ENCODE data around the gene PYROXD2. TPM values are rescaled to one million over a fixed set of nuclear protein-coding genes. Genes with fewer than 3 reads are reported as not detected.

Gene PYROXD2
- total RNA-seq, 2 donors from 2014 or later: 5.9 to 9.4 TPM

- intact Hi-C loops (cut with DNase I): no loop called here
- no peaks in the 10 kb centered on the region for H3K36me3 ChIP-seq
- no peaks in the 10 kb centered on the region for H3K9me3 ChIP-seq
- H3K4me1 ChIP-seq: peaks cover 8% of the 10 kb centered on the region
- no peak for DNase-seq
- no peak overlapping the region for H3K9ac ChIP-seq (ENCODE audit: low read depth in 2 of 2, low read length in 2 of 2)
- H3K4me3 ChIP-seq: no peak overlapping the region
- TF ChIP-seq CTCF (IDR thresholded peaks at IDR 0.05): no peak
- no peak overlapping the region for H3K27ac ChIP-seq
- no peaks in the 10 kb centered on the region for H3K27me3 ChIP-seq
Measured at GRCh38 chr10:98400482-98400881, 14.5 kb downstream of the PYROXD2 start.

DNA sequence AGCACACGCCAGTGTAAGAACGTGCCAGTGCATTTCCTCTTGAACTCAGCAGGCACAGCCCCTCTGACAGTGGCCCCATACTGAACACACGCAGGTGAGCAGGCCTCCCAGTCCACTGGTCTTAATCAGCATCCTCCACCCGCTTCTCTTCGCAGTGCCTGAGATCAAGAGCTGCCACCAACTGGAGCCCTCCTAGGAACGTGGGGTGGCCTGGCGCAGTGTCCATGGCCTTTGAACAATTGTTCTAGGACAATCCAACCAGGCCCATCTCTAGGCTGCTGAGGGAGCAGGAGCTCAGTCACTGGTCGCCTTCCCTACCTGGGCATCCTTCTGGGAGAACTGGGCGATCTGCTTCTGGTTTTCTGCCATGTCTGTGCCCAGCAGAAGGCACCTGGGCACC is 15.2 kb downstream of the PYROXD2 start:
- intact Hi-C loops (cut with DNase I): no loop called here
- H3K9ac ChIP-seq (ENCODE audit: low read depth in 2 of 2, low read length in 2 of 2): no peak overlapping the region
- TF ChIP-seq CTCF (IDR thresholded peaks at IDR 0.05): no peak
- H3K9me3 ChIP-seq: no peaks in the 10 kb centered on the region
- H3K4me1 ChIP-seq: peaks cover 8% of the 10 kb centered on the region
- no peaks in the 10 kb centered on the region for H3K36me3 ChIP-seq
- H3K4me3 ChIP-seq: no peak overlapping the region
- H3K27me3 ChIP-seq: no peaks in the 10 kb centered on the region
- no peak overlapping the region for H3K27ac ChIP-seq
- no peak for DNase-seq

GRCh38 chr10:98397089-98397600 is 17.8 kb downstream of the PYROXD2 start:
- no peak overlapping the region for H3K4me3 ChIP-seq
- no peak overlapping the region for H3K27ac ChIP-seq
- DNase-seq: no peak
- intact Hi-C loops (cut with DNase I): no loop called here
- H3K27me3 ChIP-seq: no peaks in the 10 kb centered on the region
- no peak for TF ChIP-seq CTCF (IDR thresholded peaks at IDR 0.05)
- no peaks in the 10 kb centered on the region for H3K36me3 ChIP-seq
- H3K9ac ChIP-seq (ENCODE audit: low read depth in 2 of 2, low read length in 2 of 2): no peak overlapping the region
- H3K4me1 ChIP-seq: no peaks in the 10 kb centered on the region
- H3K9me3 ChIP-seq: no peaks in the 10 kb centered on the region

DNA sequence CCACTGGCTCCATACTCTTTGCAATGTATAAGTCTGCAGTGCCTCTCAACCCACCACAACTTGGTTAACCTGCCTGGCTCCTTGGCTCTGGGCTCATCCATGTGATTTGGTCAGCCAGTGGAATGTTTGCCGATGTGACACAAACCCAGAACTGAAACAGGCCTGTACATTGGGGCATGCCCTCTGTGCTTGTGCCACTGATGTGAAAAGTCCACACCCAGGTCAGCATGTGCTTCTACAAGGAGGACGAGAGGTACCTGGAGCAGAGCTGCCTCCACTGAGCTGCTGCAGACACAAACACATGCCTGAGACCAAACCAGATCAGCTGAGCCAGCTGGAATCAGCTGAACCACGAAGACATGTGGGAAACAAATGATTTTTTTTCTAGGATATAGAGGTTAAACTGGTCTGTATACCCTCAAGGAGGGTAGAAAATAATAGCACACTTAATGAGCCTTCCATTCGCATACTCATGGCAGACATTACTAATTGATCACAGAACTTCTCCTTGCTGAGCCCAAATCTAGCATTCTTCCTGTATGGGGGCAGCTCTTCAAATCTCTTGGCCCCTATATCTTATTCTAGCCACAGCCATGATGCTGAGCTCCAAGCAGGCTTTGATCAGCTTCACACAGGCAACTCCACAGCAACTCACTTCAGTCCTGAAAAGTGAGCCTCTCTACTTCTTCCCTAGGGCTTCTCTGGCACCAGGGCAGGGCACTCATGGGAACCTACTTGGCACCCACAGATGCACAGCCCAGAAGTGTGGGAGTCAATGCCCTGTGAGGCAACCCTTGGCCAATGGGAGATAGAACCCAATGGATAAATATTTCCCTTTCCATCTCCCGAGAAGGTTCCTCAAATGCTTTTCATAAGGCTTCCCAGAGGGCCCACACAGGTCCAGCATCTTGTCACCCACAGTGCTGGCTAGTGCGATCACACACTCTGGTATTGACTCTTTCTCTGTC is 18.6 kb downstream of the PYROXD2 start:
- intact Hi-C loops (cut with DNase I): no loop called here
- Histone ChIP-seq H3K4me1 (no peaks in the 10 kb centered on the region), H3K9ac (ENCODE audit: low read depth in 2 of 2, low read length in 2 of 2) (no peak overlapping the region), H3K4me3 (no peak overlapping the region), H3K9me3 (no peaks in the 10 kb centered on the region), H3K27ac (no peak overlapping the region), H3K27me3 (no peaks in the 10 kb centered on the region), H3K36me3 (no peaks in the 10 kb centered on the region)
- TF ChIP-seq CTCF (IDR thresholded peaks at IDR 0.05): no peak
- DNase-seq: no peak

- Histone ChIP-seq H3K4me3 (no peak overlapping the region), H3K9me3 (no peaks in the 10 kb centered on the region), H3K4me1 (no peaks in the 10 kb centered on the region), H3K9ac (ENCODE audit: low read depth in 2 of 2, low read length in 2 of 2) (no peak overlapping the region), H3K36me3 (no peaks in the 10 kb centered on the region), H3K27me3 (no peaks in the 10 kb centered on the region), H3K27ac (no peak overlapping the region)
- intact Hi-C loops (cut with DNase I): no loop called here
- no peak for DNase-seq
- TF ChIP-seq CTCF (IDR thresholded peaks at IDR 0.05): no peak
Measured at GRCh38 chr10:98394851-98395440, 20.0 kb downstream of the PYROXD2 start.

Data from colonic mucosa (tissue), 4 donors.